GM18517 (cell line): ENCODE results near the gene SOX11.

Source experiments
- ATAC-seq: cut with Tn5 transposase; IDR thresholded peaks from one replicate; pipeline ENCODE4 v1.9.1; 2021; ENCODE audit warnings: mild to moderate bottlenecking, moderate library complexity; ENCODE audit not compliant: unreplicated experiment

SOX11 gene

GRCh38 chr2:5691221-5691984 is 781 bp upstream of the SOX11 start:
- ATAC-seq = no peak

- no peak for ATAC-seq
Measured at GRCh38 chr2:5692561-5693286, 540 bp downstream of the SOX11 start.

GRCh38 chr2:5693287-5694201 is 1.4 kb downstream of the SOX11 start:
- ATAC-seq = no peak

- ATAC-seq = no peak
Measured at GRCh38 chr2:5694306-5694705, 2.1 kb downstream of the SOX11 start.

GRCh38 chr2:5695654-5696403 is 3.6 kb downstream of the SOX11 start:
- no peak for ATAC-seq

GRCh38 chr2:5696404-5696944 is 4.3 kb downstream of the SOX11 start:
- ATAC-seq = no peak

- ATAC-seq = no peak
Measured at GRCh38 chr2:5696945-5697521, 4.8 kb downstream of the SOX11 start.

GRCh38 chr2:5697562-5697961 is 5.4 kb downstream of the SOX11 start:
- ATAC-seq = no peak

GRCh38 chr2:5698134-5698533 is 6.0 kb downstream of the SOX11 start:
- ATAC-seq = no peak

- ATAC-seq = no peak
Measured at GRCh38 chr2:5699963-5700362, 7.8 kb downstream of the SOX11 start.

- ATAC-seq = no peak
Measured at GRCh38 chr2:5700551-5700950, 8.4 kb downstream of the SOX11 start.

GRCh38 chr2:5701266-5701665 is 9.1 kb downstream of the SOX11 start:
- no peak for ATAC-seq

- no peak for ATAC-seq
Measured at GRCh38 chr2:5703166-5703565, 11.0 kb downstream of the SOX11 start.

GRCh38 chr2:5705490-5705889 is 13.3 kb downstream of the SOX11 start:
- ATAC-seq = no peak

GRCh38 chr2:5706717-5707455 is 14.7 kb downstream of the SOX11 start:
- no peak for ATAC-seq

GRCh38 chr2:5710615-5711014 is 18.4 kb downstream of the SOX11 start:
- no peak for ATAC-seq

- no peak for ATAC-seq
Measured at GRCh38 chr2:5713101-5713500, 20.9 kb downstream of the SOX11 start.

GRCh38 chr2:5719629-5720334 is 27.6 kb downstream of the SOX11 start:
- no peak for ATAC-seq

GRCh38 chr2:5720426-5720825 is 28.2 kb downstream of the SOX11 start:
- ATAC-seq = no peak
